Right cardiac atrium (tissue), 5 donors: ENCODE measurements around the gene ZNF157. TPM values are rescaled to one million over a fixed set of nuclear protein-coding genes. Genes with fewer than 3 reads are reported as not detected.
"Not testable (repeated sequence)": the region's sequence is repeated elsewhere in the genome, so short reads cannot be mapped to it uniquely, and the experiment has no call there.

Experiments used
- ATAC-seq, 2 donors: fragments of 200-7000 bp; cut with Tn5 transposase; one replicate each; pipeline versions ENCODE4 v1.8.0 to v1.9.1; 2020; ENCODE audit warnings: moderate library complexity in 2 of 2, mild to moderate bottlenecking in 1 of 2
- DNase-seq, 3 donors: peaks; one replicate each; pipeline ENCODE4 v3.0.0-alpha.2; 2020
- H3K27ac ChIP-seq: one replicate; pipeline ENCODE4 v1.5.1; 2013; ENCODE audit warnings: mild to moderate bottlenecking, low read length, control low read depth, moderate library complexity
- H3K27me3 ChIP-seq: one replicate; pipeline ENCODE4 v1.6.1; 2013; ENCODE audit not compliant: control insufficient read depth, insufficient read depth
- H3K4me1 ChIP-seq: one replicate; pipeline ENCODE4 v1.6.1; 2013; ENCODE audit warnings: low read length; ENCODE audit not compliant: control insufficient read depth, insufficient read depth
- H3K4me3 ChIP-seq: one replicate; pipeline ENCODE4 v1.5.1; 2013; ENCODE audit warnings: low read length, control low read depth
- H3K9me3 ChIP-seq: one replicate; pipeline ENCODE4 v1.6.1; 2013; ENCODE audit warnings: low read length; ENCODE audit not compliant: control insufficient read depth
- WGBS: extraction: QIAGEN DNeasy Blood & Tissue Kit; methylation state at CpG from one replicate; pipeline ENCODE4 v1.1.7; 2013; 5-methylcytosine and 5-hydroxymethylcytosine counted together
- intact Hi-C, 4 donors: fragments of 100-400 bp; cut with DNase I; formaldehyde crosslinking; loops; one replicate each; pipeline versions ENCODE4 v1.11.0 to v1.14.0; 2022 to 2023
- polyA plus RNA-seq: library from polyadenylated mRNA; stranded (reverse); fragments of 200-250 nt; gene quantifications from one replicate; pipeline ENCODE4 v1.2.3, GENCODE V29; 2013
- total RNA-seq, 4 donors: library from RNA; stranded (reverse); fragmentation: NEBNext Ultra II Directional; extraction: Animal tissue kit (Norgen Biotek cat#: 25700); gene quantifications; one replicate each; pipeline ENCODE4 v1.2.1, GENCODE V29; 2021
- donor health status: healthy with polysubstance abuse.
- donor health status: DM: no; HTN: yes; CAD: no.
- donor health status: DM: no; HTN: no; CAD: no.
- donor health status: DM: no; HTN: yes; CAD: no; lungs with severe emphysema.
- donor health status: DM: yes; HTN: yes; CAD: no.

ZNF157 gene
- total and polyA plus RNA-seq, 5 donors = 0.09 to 0.29 (median 0.09) TPM; not detected in 2

GRCh38 chrX:47373198-47373597 is 2.8 kb downstream of the ZNF157 start:
- no peak overlapping the region for H3K4me3 ChIP-seq
- H3K27me3 ChIP-seq = no peaks in the 10 kb centered on the region
- intact Hi-C loops = no loop called here
- DNase-seq (no peak), ATAC-seq (no peak)
- no peak overlapping the region for H3K27ac ChIP-seq
- 65% methylated on average over 5 of the region's 5 CpGs for WGBS
- H3K4me1 ChIP-seq = no peaks in the 10 kb centered on the region
- H3K9me3 ChIP-seq = no peaks in the 10 kb centered on the region

GRCh38 chrX:47380268-47380667 is 9.9 kb downstream of the ZNF157 start:
- no peaks in the 10 kb centered on the region for H3K4me1 ChIP-seq
- H3K27me3 ChIP-seq = no peaks in the 10 kb centered on the region
- H3K4me3 ChIP-seq = no peak overlapping the region
- no peak for ATAC-seq
- intact Hi-C loops = loop anchor here in 3 of 4 donors (5.0 kb wide), 1 partner anchor 188 kb away; the partner anchor contains the start of gene UBA1 (in 3 of the 3)
- H3K9me3 ChIP-seq = no peaks in the 10 kb centered on the region
- 67% methylated on average over 10 of the region's 10 CpGs for WGBS
- no peak for DNase-seq
- H3K27ac ChIP-seq = no peak overlapping the region

DNA sequence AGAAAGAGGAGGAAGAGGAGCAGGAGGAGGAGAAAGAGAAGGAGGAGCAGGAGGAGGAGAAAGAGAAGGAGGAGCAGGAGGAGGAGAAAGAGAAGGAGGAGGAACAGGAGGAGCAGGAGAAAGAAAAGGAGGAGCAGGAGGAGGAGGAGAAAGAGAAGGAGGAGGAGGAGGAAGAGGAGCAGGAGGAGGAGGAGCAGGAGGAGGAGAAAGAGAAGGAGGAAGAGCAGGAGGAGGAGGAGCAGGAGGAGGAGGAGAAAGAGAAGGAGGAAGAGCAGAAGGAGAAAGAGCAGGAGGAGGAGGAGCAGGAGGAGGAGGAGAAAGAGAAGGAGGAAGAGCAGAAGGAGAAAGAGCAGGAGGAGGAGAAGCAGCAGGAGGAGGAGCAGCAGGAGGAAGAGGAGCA is 10.5 kb downstream of the ZNF157 start:
- not testable (repeated sequence) for H3K4me3 ChIP-seq, ATAC-seq
- intact Hi-C loops = loop anchor here in 3 of 4 donors (5.0 kb wide), 1 partner anchor 189 kb away; the partner anchor contains the start of gene UBA1 (in 3 of the 3)

GRCh38 chrX:47384502-47384901 is 14.1 kb downstream of the ZNF157 start:
- H3K9me3 ChIP-seq = no peaks in the 10 kb centered on the region
- no peaks in the 10 kb centered on the region for H3K4me1 ChIP-seq
- ATAC-seq (peak; percentile 55 to 67), DNase-seq (peak in 2 of 3 donors; percentile 41 to 51)
- no peak overlapping the region for H3K4me3 ChIP-seq
- H3K27me3 ChIP-seq = no peaks in the 10 kb centered on the region
- intact Hi-C loops = loop anchor here in 3 of 4 donors (5.0 kb wide), 1 partner anchor 192 kb away; the partner anchor contains the start of gene UBA1 (in 3 of the 3)
- no peak overlapping the region for H3K27ac ChIP-seq
- WGBS = 1% methylated on average over 8 of the region's 8 CpGs

More for the DNA sequence above, 10.5 kb downstream of the ZNF157 start:
- not testable (repeated sequence) for H3K9me3 ChIP-seq, DNase-seq, H3K4me1 ChIP-seq, H3K27ac ChIP-seq, H3K27me3 ChIP-seq

DNA sequence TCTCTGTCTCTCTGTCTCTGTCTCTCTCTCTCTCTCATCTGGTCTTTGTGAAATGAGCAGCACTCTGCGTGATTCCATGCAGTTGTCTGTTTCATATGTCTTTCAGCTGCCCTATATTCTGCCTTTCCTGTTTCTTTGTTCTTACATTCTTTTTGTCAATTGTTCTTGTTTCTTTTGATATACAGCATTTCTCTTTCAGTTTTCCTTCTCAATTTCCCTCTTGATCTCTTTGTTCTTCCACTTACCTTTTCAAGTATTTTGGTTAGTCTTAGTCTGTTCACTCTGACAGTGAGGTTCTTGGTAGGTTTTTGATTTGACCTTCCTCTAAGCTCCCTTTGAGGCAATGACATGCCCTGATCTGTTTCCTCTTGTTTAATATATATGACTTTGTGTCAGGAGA is 20.4 kb downstream of the ZNF157 start:
- Histone ChIP-seq H3K9me3 (no peaks in the 10 kb centered on the region), H3K27me3 (no peaks in the 10 kb centered on the region), H3K4me1 (no peaks in the 10 kb centered on the region), H3K27ac (no peak overlapping the region), H3K4me3 (no peak overlapping the region)
- no peak for ATAC-seq
- no peak for DNase-seq
- intact Hi-C loops = no loop called here
- WGBS = 33% methylated on average over 1 of the region's 1 CpG

DNA sequence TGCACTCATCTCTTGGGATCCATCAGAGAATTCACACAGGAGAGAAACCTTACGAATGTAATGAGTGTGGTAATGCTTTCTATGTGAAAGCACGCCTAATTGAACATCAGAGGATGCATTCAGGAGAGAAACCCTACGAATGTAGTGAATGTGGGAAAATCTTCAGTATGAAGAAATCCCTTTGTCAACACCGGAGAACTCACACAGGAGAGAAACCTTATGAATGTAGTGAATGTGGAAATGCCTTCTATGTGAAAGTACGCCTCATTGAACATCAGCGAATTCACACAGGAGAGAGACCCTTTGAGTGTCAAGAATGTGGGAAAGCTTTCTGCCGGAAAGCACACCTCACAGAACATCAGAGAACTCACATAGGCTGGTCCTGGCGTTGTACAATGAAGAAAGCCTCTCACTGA is 42.8 kb downstream of the ZNF157 start:
- Histone ChIP-seq H3K4me3 (no peak overlapping the region), H3K9me3 (peaks cover 4% of the 10 kb centered on the region), H3K4me1 (no peaks in the 10 kb centered on the region), H3K27ac (no peak overlapping the region), H3K27me3 (no peaks in the 10 kb centered on the region)
- 88% methylated on average over 8 of the region's 8 CpGs for WGBS
- intact Hi-C loops = no loop called here
- ATAC-seq (no peak), DNase-seq (no peak)

GRCh38 chrX:47420265-47420664 is 49.9 kb downstream of the ZNF157 start:
- WGBS = 90% methylated on average over 4 of the region's 4 CpGs
- intact Hi-C loops = no loop called here
- Histone ChIP-seq H3K9me3 (no peaks in the 10 kb centered on the region), H3K27me3 (no peaks in the 10 kb centered on the region), H3K4me3 (no peak overlapping the region), H3K27ac (no peak overlapping the region), H3K4me1 (no peaks in the 10 kb centered on the region)
- ATAC-seq = no peak
- DNase-seq = no peak

DNA sequence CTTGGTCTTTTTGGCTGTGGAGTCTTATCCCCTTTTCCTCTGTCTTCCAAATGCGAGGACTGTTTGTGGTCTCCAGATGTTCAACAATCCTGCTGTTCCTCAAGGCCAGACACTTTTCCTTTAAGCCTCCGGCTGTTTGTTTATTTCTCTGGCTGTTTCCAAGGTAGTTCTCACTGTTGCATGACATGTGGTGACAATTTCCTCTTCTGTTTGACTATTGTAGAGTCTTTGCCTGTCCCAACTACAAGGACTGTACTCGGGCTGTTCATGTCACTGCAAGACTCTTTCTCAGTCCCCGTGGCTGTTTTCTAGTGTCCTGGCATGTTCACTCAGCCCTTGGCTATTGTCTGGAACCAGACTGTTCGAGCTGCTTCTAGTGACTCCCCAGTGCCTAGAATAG is 50.6 kb downstream of the ZNF157 start:
- Histone ChIP-seq H3K9me3 (no peaks in the 10 kb centered on the region), H3K27ac (no peak overlapping the region), H3K27me3 (no peaks in the 10 kb centered on the region), H3K4me3 (no peak overlapping the region), H3K4me1 (no peaks in the 10 kb centered on the region)
- WGBS = 56% methylated on average over 5 of the region's 5 CpGs
- no peak for DNase-seq
- no peak for ATAC-seq
- intact Hi-C loops = no loop called here

DNA sequence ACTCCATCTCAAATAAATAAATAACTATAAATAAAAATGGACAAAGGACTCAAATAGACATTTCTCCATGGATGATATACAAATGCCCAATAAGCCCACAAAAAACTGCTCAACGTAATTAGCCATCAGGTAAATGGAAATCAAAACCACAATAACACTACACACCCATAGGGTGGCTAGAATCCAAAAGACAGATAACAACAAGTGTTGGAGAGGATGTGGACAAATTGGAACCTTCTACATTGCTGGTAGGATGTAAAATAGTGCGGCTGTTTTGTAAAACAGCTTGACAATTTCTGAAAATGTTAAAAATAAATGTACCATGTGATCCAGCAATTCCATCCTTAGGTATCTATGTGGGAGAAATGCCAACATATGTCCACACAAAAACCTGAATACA is 52.1 kb downstream of the ZNF157 start:
- 89% methylated on average over 2 of the region's 2 CpGs for WGBS
- Histone ChIP-seq H3K4me3 (no peak overlapping the region), H3K27ac (no peak overlapping the region), H3K27me3 (no peaks in the 10 kb centered on the region), H3K4me1 (no peaks in the 10 kb centered on the region), H3K9me3 (no peaks in the 10 kb centered on the region)
- intact Hi-C loops = no loop called here
- DNase-seq (no peak), ATAC-seq (no peak)

GRCh38 chrX:47430925-47431324 is 60.5 kb downstream of the ZNF157 start:
- Histone ChIP-seq H3K4me1 (no peaks in the 10 kb centered on the region), H3K27me3 (no peaks in the 10 kb centered on the region), H3K27ac (no peak overlapping the region), H3K4me3 (no peak overlapping the region), H3K9me3 (no peaks in the 10 kb centered on the region)
- DNase-seq (no peak), ATAC-seq (no peak)
- WGBS = 95% methylated on average over 5 of the region's 5 CpGs
- intact Hi-C loops = no loop called here

DNA sequence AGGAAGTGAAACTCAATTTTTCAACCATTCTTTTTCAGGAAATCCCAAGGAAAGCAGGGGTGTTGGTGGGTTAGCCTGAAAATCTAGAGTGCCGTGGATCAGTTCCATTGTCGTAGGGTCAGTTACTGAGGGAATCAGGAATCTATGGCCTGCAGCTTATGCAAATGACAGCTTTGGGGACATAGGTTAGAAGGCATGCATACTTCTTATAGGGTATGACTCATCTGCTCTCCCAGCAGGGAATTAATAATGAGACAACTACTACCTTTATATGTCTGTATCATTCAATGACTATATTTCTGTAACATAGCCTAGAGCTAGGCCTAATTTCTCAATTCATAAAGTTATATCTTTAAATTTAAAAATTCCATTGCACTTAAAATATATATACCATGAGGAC is 76.1 kb downstream of the ZNF157 start:
- 98% methylated on average over 2 of the region's 2 CpGs for WGBS
- Histone ChIP-seq H3K4me1 (no peaks in the 10 kb centered on the region), H3K4me3 (no peak overlapping the region), H3K27ac (no peak overlapping the region), H3K9me3 (no peaks in the 10 kb centered on the region), H3K27me3 (no peaks in the 10 kb centered on the region)
- ATAC-seq = no peak
- intact Hi-C loops = no loop called here
- no peak for DNase-seq

- Histone ChIP-seq H3K4me3 (no peak overlapping the region), H3K27me3 (no peaks in the 10 kb centered on the region), H3K9me3 (no peaks in the 10 kb centered on the region), H3K4me1 (no peaks in the 10 kb centered on the region), H3K27ac (no peak overlapping the region)
- DNase-seq = no peak
- no peak for ATAC-seq
- WGBS = 100% methylated on average over 2 of the region's 2 CpGs
- intact Hi-C loops = no loop called here
Measured at GRCh38 chrX:47446971-47447370, 76.6 kb downstream of the ZNF157 start.
